ENCODE measurements around the gene ATG7.

Gene ATG7

GRCh38 chr3:11547498-11547897, 275.3 kb downstream of the ATG7 start:
- H3K9ac ChIP-seq (ENCODE audit: low read length), result no peak overlapping the region
- H4K20me1 ChIP-seq (ENCODE audit: insufficient read depth, low read length), result no peaks in the 10 kb centered on the region
- H3F3A ChIP-seq (ENCODE audit: insufficient read depth, low read length), result no peaks in the 10 kb centered on the region
- no peaks in the 10 kb centered on the region for H3K27me3 ChIP-seq (replicated peaks; ENCODE audit: insufficient read depth, low read length)
- H3K4me2 ChIP-seq (ENCODE audit: low read depth, low read length), result no peak overlapping the region
- H3K9me2 ChIP-seq (replicated peaks; ENCODE audit: insufficient read depth, low read length), result no peaks in the 10 kb centered on the region
- no peak for DNase-seq
- no peaks in the 10 kb centered on the region for H3K36me3 ChIP-seq (replicated peaks; ENCODE audit: insufficient read depth, low read length)
- no peak overlapping the region for H3K27ac ChIP-seq (ENCODE audit: low read length)
- H3K9me3 ChIP-seq (replicated peaks; ENCODE audit: insufficient read depth, low read length), result no peaks in the 10 kb centered on the region
- TF ChIP-seq EZH2phosphoT487 (IDR thresholded peaks at IDR 0.05; ENCODE audit: low read length) (no peak), EZH2 (optimal IDR thresholded peaks at IDR 0.05; ENCODE audit: low read depth, low read length) (no peak)
- TF ChIP-seq, protein P1, sequence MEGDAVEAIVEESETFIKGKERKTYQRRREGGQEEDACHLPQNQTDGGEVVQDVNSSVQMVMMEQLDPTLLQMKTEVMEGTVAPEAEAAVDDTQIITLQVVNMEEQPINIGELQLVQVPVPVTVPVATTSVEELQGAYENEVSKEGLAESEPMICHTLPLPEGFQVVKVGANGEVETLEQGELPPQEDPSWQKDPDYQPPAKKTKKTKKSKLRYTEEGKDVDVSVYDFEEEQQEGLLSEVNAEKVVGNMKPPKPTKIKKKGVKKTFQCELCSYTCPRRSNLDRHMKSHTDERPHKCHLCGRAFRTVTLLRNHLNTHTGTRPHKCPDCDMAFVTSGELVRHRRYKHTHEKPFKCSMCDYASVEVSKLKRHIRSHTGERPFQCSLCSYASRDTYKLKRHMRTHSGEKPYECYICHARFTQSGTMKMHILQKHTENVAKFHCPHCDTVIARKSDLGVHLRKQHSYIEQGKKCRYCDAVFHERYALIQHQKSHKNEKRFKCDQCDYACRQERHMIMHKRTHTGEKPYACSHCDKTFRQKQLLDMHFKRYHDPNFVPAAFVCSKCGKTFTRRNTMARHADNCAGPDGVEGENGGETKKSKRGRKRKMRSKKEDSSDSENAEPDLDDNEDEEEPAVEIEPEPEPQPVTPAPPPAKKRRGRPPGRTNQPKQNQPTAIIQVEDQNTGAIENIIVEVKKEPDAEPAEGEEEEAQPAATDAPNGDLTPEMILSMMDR (IDR thresholded peaks at IDR 0.05; ENCODE audit: low read length), result no peak
- H3K79me2 ChIP-seq (ENCODE audit: low read length), result no peaks in the 10 kb centered on the region
- no peaks in the 10 kb centered on the region for H3K4me1 ChIP-seq (ENCODE audit: low read length)
- H3K4me3 ChIP-seq (ENCODE audit: low read length), result no peak overlapping the region
- no peak overlapping the region for H2AFZ ChIP-seq (ENCODE audit: low read length)

DNA sequence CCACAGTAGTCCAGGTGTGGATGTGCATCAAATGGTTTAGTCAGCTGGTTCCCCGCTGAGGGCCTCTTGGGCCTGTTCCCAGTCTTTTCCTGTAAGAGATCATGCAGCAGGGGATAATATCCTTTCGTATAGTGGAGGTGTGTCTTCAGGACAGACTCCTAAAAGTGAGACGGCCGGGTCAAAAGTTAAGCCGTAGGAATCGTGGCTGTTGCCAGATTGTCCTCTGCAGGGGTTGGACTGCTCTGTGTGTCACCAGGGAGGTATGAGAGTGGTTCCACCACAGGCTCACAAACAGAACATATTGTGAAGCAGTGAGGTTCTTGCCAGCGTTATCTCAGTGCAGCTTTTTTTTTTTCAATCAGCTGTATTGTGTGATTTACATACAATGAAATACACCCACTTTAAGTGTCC, 276.5 kb downstream of the ATG7 start:
- TF ChIP-seq EZH2 (optimal IDR thresholded peaks at IDR 0.05; ENCODE audit: low read depth, low read length), result no peak
- H3K9me2 ChIP-seq (replicated peaks; ENCODE audit: insufficient read depth, low read length), result no peaks in the 10 kb centered on the region
- no peak overlapping the region for H3K4me2 ChIP-seq (ENCODE audit: low read depth, low read length)
- no peak overlapping the region for H3K27ac ChIP-seq (ENCODE audit: low read length)
- H3K27me3 ChIP-seq (replicated peaks; ENCODE audit: insufficient read depth, low read length), result no peaks in the 10 kb centered on the region
- no peaks in the 10 kb centered on the region for H4K20me1 ChIP-seq (ENCODE audit: insufficient read depth, low read length)
- no peaks in the 10 kb centered on the region for H3K79me2 ChIP-seq (ENCODE audit: low read length)
- no peak for DNase-seq
- no peak overlapping the region for H2AFZ ChIP-seq (ENCODE audit: low read length)
- no peak overlapping the region for H3K9ac ChIP-seq (ENCODE audit: low read length)
- no peak overlapping the region for H3K4me3 ChIP-seq (ENCODE audit: low read length)
- H3K36me3 ChIP-seq (replicated peaks; ENCODE audit: insufficient read depth, low read length), result no peaks in the 10 kb centered on the region
- no peaks in the 10 kb centered on the region for H3K4me1 ChIP-seq (ENCODE audit: low read length)
- H3K9me3 ChIP-seq (replicated peaks; ENCODE audit: insufficient read depth, low read length), result no peaks in the 10 kb centered on the region
- no peaks in the 10 kb centered on the region for H3F3A ChIP-seq (ENCODE audit: insufficient read depth, low read length)

DNA sequence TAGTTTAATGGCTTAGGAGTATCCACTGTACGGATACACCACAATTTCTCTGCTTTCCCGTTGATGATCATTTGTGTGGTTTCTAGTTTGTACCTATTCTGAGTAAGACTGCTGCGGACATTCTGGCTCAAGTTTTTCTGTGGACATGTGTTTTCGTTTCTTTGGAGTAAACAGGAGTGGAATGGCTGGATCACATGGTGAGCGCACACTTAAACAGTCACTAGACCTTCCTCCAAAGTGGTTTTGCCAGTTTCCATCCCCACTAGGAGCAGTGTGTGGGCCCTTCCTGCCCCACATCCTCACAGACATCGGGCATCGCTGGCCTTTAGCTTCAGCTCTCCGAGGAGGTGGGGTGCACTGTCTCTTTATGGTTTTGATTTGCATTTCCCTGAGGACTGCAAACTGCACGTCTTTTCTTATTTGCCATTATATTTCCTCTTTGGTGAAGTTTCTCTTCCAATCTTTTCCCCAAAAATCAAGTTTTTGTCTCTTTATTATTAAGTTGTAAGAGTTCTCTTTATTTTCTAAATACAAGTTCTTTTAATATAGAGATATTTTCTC, 277.5 kb downstream of the ATG7 start:
- Histone ChIP-seq H3K4me3 (ENCODE audit: low read length) (no peak overlapping the region), H3K27me3 (replicated peaks; ENCODE audit: insufficient read depth, low read length) (no peaks in the 10 kb centered on the region), H3K4me1 (ENCODE audit: low read length) (no peaks in the 10 kb centered on the region), H3K9me2 (replicated peaks; ENCODE audit: insufficient read depth, low read length) (no peaks in the 10 kb centered on the region), H3K9ac (ENCODE audit: low read length) (no peak overlapping the region), H4K20me1 (ENCODE audit: insufficient read depth, low read length) (no peaks in the 10 kb centered on the region), H3K4me2 (ENCODE audit: low read depth, low read length) (no peak overlapping the region), H3F3A (ENCODE audit: insufficient read depth, low read length) (no peaks in the 10 kb centered on the region), H3K79me2 (ENCODE audit: low read length) (no peaks in the 10 kb centered on the region), H2AFZ (ENCODE audit: low read length) (no peak overlapping the region), H3K36me3 (replicated peaks; ENCODE audit: insufficient read depth, low read length) (no peaks in the 10 kb centered on the region), H3K9me3 (replicated peaks; ENCODE audit: insufficient read depth, low read length) (no peaks in the 10 kb centered on the region), H3K27ac (ENCODE audit: low read length) (no peak overlapping the region)
- no peak for DNase-seq
- TF ChIP-seq EZH2phosphoT487 (IDR thresholded peaks at IDR 0.05; ENCODE audit: low read length) (no peak), EZH2 (optimal IDR thresholded peaks at IDR 0.05; ENCODE audit: low read depth, low read length) (no peak)
- TF ChIP-seq, protein P1 (IDR thresholded peaks at IDR 0.05; ENCODE audit: low read length), result no peak

GRCh38 chr3:11551036-11551435, 278.8 kb downstream of the ATG7 start:
- H4K20me1 ChIP-seq (ENCODE audit: insufficient read depth, low read length), result no peaks in the 10 kb centered on the region
- no peaks in the 10 kb centered on the region for H3K4me1 ChIP-seq (ENCODE audit: low read length)
- H3K9me2 ChIP-seq (replicated peaks; ENCODE audit: insufficient read depth, low read length), result no peaks in the 10 kb centered on the region
- no peak overlapping the region for H3K4me3 ChIP-seq (ENCODE audit: low read length)
- H3F3A ChIP-seq (ENCODE audit: insufficient read depth, low read length), result no peaks in the 10 kb centered on the region
- H3K27ac ChIP-seq (ENCODE audit: low read length), result no peak overlapping the region
- no peaks in the 10 kb centered on the region for H3K36me3 ChIP-seq (replicated peaks; ENCODE audit: insufficient read depth, low read length)
- H3K4me2 ChIP-seq (ENCODE audit: low read depth, low read length), result no peak overlapping the region
- H3K9ac ChIP-seq (ENCODE audit: low read length), result no peak overlapping the region
- DNase-seq, result no peak
- no peak for TF ChIP-seq EZH2phosphoT487 (IDR thresholded peaks at IDR 0.05; ENCODE audit: low read length)
- TF ChIP-seq EZH2 (optimal IDR thresholded peaks at IDR 0.05; ENCODE audit: low read depth, low read length), result no peak
- TF ChIP-seq, protein P1 (IDR thresholded peaks at IDR 0.05; ENCODE audit: low read length), result no peak
- no peaks in the 10 kb centered on the region for H3K9me3 ChIP-seq (replicated peaks; ENCODE audit: insufficient read depth, low read length)
- no peak overlapping the region for H2AFZ ChIP-seq (ENCODE audit: low read length)
- no peaks in the 10 kb centered on the region for H3K27me3 ChIP-seq (replicated peaks; ENCODE audit: insufficient read depth, low read length)
- H3K79me2 ChIP-seq (ENCODE audit: low read length), result no peaks in the 10 kb centered on the region

Measured in MM.1S (cell line).